DND-41 (cell line): ENCODE data around the gene PLA2G2D.

Experiments
- ATAC-seq: fragments of 200-7000 bp; cut with Tn5 transposase; 3 replicates; pipeline ENCODE4 v1.9.1; 2021; ENCODE audit warnings: low read depth; ENCODE audit not compliant: insufficient read depth
- DNase-seq: peaks from one replicate; pipeline ENCODE4 v3.0.0-alpha.2; 2020
- H2AFZ ChIP-seq: 2 replicates; pipeline ENCODE4 v1.6.0; 2012; ENCODE audit warnings: low read depth, low read length
- H3K27ac ChIP-seq: 2 replicates; pipeline ENCODE4 v1.5.1; 2012; ENCODE audit warnings: low read length, inconsistent platforms
- H3K27me3 ChIP-seq: fragments of 200-600 bp; sonication (generic); 2 replicates; pipeline ENCODE4 v1.6.0; 2012; ENCODE audit warnings: low read length, mild to moderate bottlenecking, inconsistent platforms; ENCODE audit not compliant: insufficient read depth, poor library complexity
- H3K36me3 ChIP-seq: 2 replicates; pipeline ENCODE4 v1.5.1; 2012; ENCODE audit warnings: low read length, inconsistent platforms; ENCODE audit not compliant: insufficient read depth
- H3K4me1 ChIP-seq: 2 replicates; pipeline ENCODE4 v1.5.1; 2012; ENCODE audit warnings: mild to moderate bottlenecking, low read length; ENCODE audit not compliant: insufficient read depth
- H3K4me2 ChIP-seq: 2 replicates; pipeline ENCODE4 v1.6.0; 2012; ENCODE audit warnings: mild to moderate bottlenecking, moderate library complexity, low read length, inconsistent platforms; ENCODE audit not compliant: insufficient read depth
- H3K4me3 ChIP-seq, 2 experiments: fragments of 200-600 bp in 1 of 2; shearing (Covaris generic) in 1 of 2; 2 replicates each; pipeline ENCODE4 v1.5.1; 2012 to 2016; ENCODE audit warnings: inconsistent platforms in 2 of 2, low read length in 2 of 2, mild to moderate bottlenecking in 2 of 2, low read depth in 1 of 2, moderate library complexity in 1 of 2
- H3K79me2 ChIP-seq: 2 replicates; pipeline ENCODE4 v1.6.0; 2012; ENCODE audit warnings: low read length, inconsistent platforms; ENCODE audit not compliant: insufficient read depth
- H3K9ac ChIP-seq: 2 replicates; pipeline ENCODE4 v1.6.0; 2012; ENCODE audit warnings: low read depth, mild to moderate bottlenecking, inconsistent platforms, low read length, moderate library complexity
- H3K9me3 ChIP-seq: 2 replicates; pipeline ENCODE4 v1.5.1; 2012; ENCODE audit warnings: low read length, moderate library complexity, mild to moderate bottlenecking, inconsistent platforms; ENCODE audit not compliant: insufficient read depth, severe bottlenecking
- H4K20me1 ChIP-seq: 2 replicates; pipeline ENCODE4 v1.6.0; 2012; ENCODE audit warnings: low read length; ENCODE audit not compliant: insufficient read depth
- CTCF ChIP-seq: IDR thresholded peaks from 2 replicates; pipeline ENCODE4 v1.5.1; 2012; ENCODE audit warnings: borderline replicate concordance, low read length, moderate library complexity, mild to moderate bottlenecking; ENCODE audit not compliant: poor library complexity, severe bottlenecking; ENCODE audit errors: extremely low read depth
- EZH2 ChIP-seq: IDR thresholded peaks from 3 replicates; pipeline ENCODE4 v1.6.1; 2012; ENCODE audit warnings: borderline replicate concordance, low read depth, mild to moderate bottlenecking, moderate library complexity, low read length, inconsistent platforms; ENCODE audit not compliant: severe bottlenecking

Gene PLA2G2D

GRCh38 chr1:20112279-20113000, 6.9 kb downstream of the PLA2G2D start:
- Histone ChIP-seq H3K9ac (no peak overlapping the region), H4K20me1 (peaks cover 4% of the 10 kb centered on the region; the same call in 1 of the 2 replicates), H3K4me2 (no peak overlapping the region), H3K4me3 (no peak overlapping the region), H2AFZ (no peak overlapping the region), H3K4me1 (no peaks in the 10 kb centered on the region), H3K9me3 (no peaks in the 10 kb centered on the region), H3K79me2 (no peaks in the 10 kb centered on the region), H3K27ac (no peak overlapping the region), H3K27me3 (no peaks in the 10 kb centered on the region), H3K36me3 (no peaks in the 10 kb centered on the region)
- ATAC-seq: no peak
- TF ChIP-seq CTCF (no peak), EZH2 (no peak)
- DNase-seq: no peak

DNA sequence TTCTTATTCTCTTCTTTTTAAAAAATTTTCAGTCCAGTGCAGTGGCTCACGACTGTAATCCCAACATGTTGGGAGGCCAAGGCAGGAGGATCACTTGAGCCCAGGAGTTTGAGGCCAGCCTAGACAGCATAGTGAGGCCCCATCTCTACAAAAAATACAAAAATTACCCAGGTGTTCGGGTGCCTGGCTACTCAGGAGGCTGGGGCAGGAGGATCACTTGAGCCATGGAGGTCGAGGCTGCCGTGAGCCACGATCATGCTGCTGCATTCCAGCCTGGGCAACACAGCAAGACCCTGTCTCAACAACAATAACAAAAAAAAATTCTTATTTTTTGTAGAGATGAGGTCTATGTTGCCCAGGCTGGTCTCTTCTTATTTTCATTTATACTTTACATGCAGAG, 7.9 kb downstream of the PLA2G2D start:
- ATAC-seq: no peak

GRCh38 chr1:20110679-20111078, 8.7 kb downstream of the PLA2G2D start:
- DNase-seq (no peak), ATAC-seq (no peak)
- no peaks in the 10 kb centered on the region for H3K79me2 ChIP-seq
- H3K4me1 ChIP-seq: no peaks in the 10 kb centered on the region
- H3K27me3 ChIP-seq: peaks cover 2% of the 10 kb centered on the region
- no peak overlapping the region for H3K27ac ChIP-seq
- H3K4me2 ChIP-seq: no peak overlapping the region
- H3K4me3 ChIP-seq: no peak overlapping the region
- H3K9me3 ChIP-seq: no peaks in the 10 kb centered on the region
- H3K9ac ChIP-seq: no peak overlapping the region
- TF ChIP-seq CTCF (no peak), EZH2 (no peak)
- H4K20me1 ChIP-seq: peaks cover 4% of the 10 kb centered on the region; the same call in 1 of the 2 replicates
- H3K36me3 ChIP-seq: no peaks in the 10 kb centered on the region
- H2AFZ ChIP-seq: no peak overlapping the region

More for the DNA sequence above, 7.9 kb downstream of the PLA2G2D start:
- no peak for TF ChIP-seq EZH2
- TF ChIP-seq CTCF: no peak
- Histone ChIP-seq H3K4me2 (no peak overlapping the region), H4K20me1 (peaks cover 4% of the 10 kb centered on the region; the same call in 1 of the 2 replicates), H2AFZ (no peak overlapping the region), H3K9me3 (no peaks in the 10 kb centered on the region), H3K27me3 (peaks cover 2% of the 10 kb centered on the region), H3K27ac (no peak overlapping the region), H3K79me2 (no peaks in the 10 kb centered on the region), H3K4me3 (no peak overlapping the region), H3K4me1 (no peaks in the 10 kb centered on the region), H3K9ac (no peak overlapping the region), H3K36me3 (no peaks in the 10 kb centered on the region)
- no peak for DNase-seq
